Measurements from ENCODE around the gene NOS1AP. TPM values are rescaled to one million over a fixed set of nuclear protein-coding genes. Genes with fewer than 3 reads are reported as not detected.

NOS1AP gene
- total RNA-seq, 3 donors from 2014 or later, result 11.8 to 17.4 (median 14.3) TPM

DNA sequence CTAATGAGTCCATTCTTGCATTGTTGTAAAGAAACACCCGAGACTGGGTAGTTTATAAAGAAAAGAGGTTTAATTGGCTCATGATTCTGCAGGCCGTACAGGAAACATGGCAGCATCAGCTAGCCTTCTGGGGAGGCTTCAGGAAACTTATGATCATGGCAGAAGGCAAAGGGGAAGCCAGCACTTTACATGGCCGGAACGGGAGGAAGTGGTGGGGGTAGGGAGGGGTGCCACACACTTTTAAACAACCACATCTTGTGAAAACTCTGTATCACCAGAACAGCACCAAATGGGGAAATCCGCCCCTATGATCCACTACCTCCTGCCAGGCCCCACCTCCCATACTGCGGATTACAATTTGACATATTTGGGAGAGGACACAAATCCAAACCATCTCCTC lies 43.9 kb downstream of the NOS1AP start:
- Histone ChIP-seq H3K36me3 (ENCODE audit: low read depth) (no peaks in the 10 kb centered on the region), H3K9me3 (no peaks in the 10 kb centered on the region), H3K4me3 (no peak overlapping the region), H3K4me1 (ENCODE audit: low read depth) (no peaks in the 10 kb centered on the region)
- DNase-seq, result no peak
- TF ChIP-seq CTCF (IDR thresholded peaks at IDR 0.05), result no peak
- ATAC-seq, result no peak
- intact Hi-C loops (cut with DNase I, micrococcal nuclease), result no loop called here

DNA sequence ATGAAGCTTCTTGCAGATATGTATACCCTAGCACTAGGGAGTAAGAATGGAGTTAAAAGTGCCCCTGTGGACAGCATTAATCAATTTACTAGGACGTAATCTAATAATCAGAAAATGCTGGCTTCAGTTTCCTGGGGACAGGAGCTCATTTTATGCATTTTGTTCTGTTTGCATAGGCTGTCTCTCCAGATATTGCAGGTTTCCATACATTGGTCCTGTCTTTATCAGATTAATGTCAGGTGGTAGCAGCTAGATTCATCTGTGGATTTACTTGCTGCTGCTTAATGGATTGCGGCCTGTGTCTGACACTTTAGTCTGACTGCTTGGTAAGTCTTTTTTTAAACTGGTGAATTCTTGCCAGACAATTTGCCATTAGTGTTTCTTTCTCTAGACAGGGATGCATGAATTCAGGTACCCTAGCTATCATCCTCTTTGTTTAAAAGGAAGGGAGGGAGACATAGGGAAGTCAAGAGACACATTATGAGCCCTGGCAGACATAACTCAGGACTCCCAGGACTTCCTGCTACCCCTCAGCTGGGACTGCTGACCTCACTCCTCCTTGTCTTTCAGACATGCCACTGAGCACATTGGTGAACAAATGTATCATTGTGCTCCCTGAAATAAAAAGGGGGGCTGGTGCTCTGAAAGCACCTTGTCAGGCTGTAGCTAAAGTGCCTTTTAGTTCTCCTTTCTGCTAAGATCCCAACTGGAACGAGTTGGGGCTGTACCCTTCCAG lies 47.7 kb downstream of the NOS1AP start:
- H3K9me3 ChIP-seq, result no peaks in the 10 kb centered on the region
- H3K36me3 ChIP-seq (ENCODE audit: low read depth), result no peaks in the 10 kb centered on the region
- H3K4me3 ChIP-seq, result no peak overlapping the region
- H3K4me1 ChIP-seq (ENCODE audit: low read depth), result no peaks in the 10 kb centered on the region
- no peak for DNase-seq
- intact Hi-C loops (cut with DNase I, micrococcal nuclease), result loop anchor here in 1 of 2 donors (2.0 kb wide), 1 partner anchor 26 kb away; no protein-coding TSS in a partner anchor
- ATAC-seq, result no peak
- no peak for TF ChIP-seq CTCF (IDR thresholded peaks at IDR 0.05)

DNA sequence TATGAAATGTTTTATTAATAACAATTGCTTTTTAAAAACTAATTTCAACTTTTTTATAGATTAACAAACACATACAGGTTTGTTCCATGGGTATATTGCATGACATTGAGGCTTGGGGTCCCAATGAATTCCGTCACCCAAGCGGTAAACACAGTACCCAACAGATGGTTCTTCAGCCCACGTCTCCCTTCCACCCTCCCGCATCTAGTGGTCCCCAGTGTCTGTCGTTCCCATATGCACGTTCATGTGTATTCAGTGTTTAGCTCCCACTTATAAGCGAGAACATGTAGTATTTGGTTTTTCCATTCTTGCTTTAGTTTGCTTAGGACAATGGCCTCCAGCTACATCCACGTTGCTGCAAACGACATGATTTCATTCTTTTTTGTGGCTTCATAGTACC lies 48.6 kb downstream of the NOS1AP start:
- Histone ChIP-seq H3K9me3 (no peaks in the 10 kb centered on the region), H3K4me3 (no peak overlapping the region), H3K4me1 (ENCODE audit: low read depth) (no peaks in the 10 kb centered on the region), H3K36me3 (ENCODE audit: low read depth) (no peaks in the 10 kb centered on the region)
- intact Hi-C loops (cut with DNase I, micrococcal nuclease), result no loop called here
- ATAC-seq (no peak), DNase-seq (no peak)
- TF ChIP-seq CTCF (IDR thresholded peaks at IDR 0.05), result no peak

GRCh38 chr1:162128693-162129356 lies 59.3 kb downstream of the NOS1AP start:
- intact Hi-C loops (cut with DNase I, micrococcal nuclease), result no loop called here
- ATAC-seq, result no peak
- H3K36me3 ChIP-seq (ENCODE audit: low read depth), result no peaks in the 10 kb centered on the region

GRCh38 chr1:162130308-162130707 lies 60.8 kb downstream of the NOS1AP start:
- intact Hi-C loops (cut with DNase I, micrococcal nuclease), result no loop called here
- Histone ChIP-seq H3K4me3 (no peak overlapping the region), H3K9me3 (no peaks in the 10 kb centered on the region), H3K36me3 (ENCODE audit: low read depth) (no peaks in the 10 kb centered on the region), H3K4me1 (ENCODE audit: low read depth) (no peaks in the 10 kb centered on the region)
- DNase-seq (no peak), ATAC-seq (no peak)
- TF ChIP-seq CTCF (IDR thresholded peaks at IDR 0.05), result no peak

More at GRCh38 chr1:162128693-162129356, 59.3 kb downstream of the NOS1AP start:
- no peak for DNase-seq
- H3K9me3 ChIP-seq, result no peaks in the 10 kb centered on the region
- H3K4me3 ChIP-seq, result no peak overlapping the region
- no peaks in the 10 kb centered on the region for H3K4me1 ChIP-seq (ENCODE audit: low read depth)
- TF ChIP-seq CTCF (IDR thresholded peaks at IDR 0.05), result no peak

All from mucosa of descending colon (tissue), 3 donors.